AG09309 (cell line): ENCODE results near the gene SEC61A2.

Source experiments
- DNase-seq: peaks from one replicate; pipeline ENCODE4 v3.0.0-alpha.2; 2010; ENCODE audit warnings: low read depth
- H3K4me3 ChIP-seq: 2 replicates; pipeline ENCODE4 v1.5.1; 2011; ENCODE audit warnings: mild to moderate bottlenecking, low read depth, low read length, moderate library complexity; ENCODE audit not compliant: control insufficient read depth
- TF ChIP-seq, protein P1 (sequence below): IDR thresholded peaks from 2 replicates; pipeline ENCODE4 v1.5.1; 2011; ENCODE audit warnings: mild to moderate bottlenecking, low read depth, low read length, inconsistent platforms; ENCODE audit not compliant: insufficient read depth, control insufficient read depth; ENCODE audit errors: missing control alignments

The SEC61A2 gene

GRCh38 chr10:12201543-12201942, 72.1 kb downstream of the SEC61A2 start:
- no peak overlapping the region for H3K4me3 ChIP-seq
- TF ChIP-seq, protein P1, sequence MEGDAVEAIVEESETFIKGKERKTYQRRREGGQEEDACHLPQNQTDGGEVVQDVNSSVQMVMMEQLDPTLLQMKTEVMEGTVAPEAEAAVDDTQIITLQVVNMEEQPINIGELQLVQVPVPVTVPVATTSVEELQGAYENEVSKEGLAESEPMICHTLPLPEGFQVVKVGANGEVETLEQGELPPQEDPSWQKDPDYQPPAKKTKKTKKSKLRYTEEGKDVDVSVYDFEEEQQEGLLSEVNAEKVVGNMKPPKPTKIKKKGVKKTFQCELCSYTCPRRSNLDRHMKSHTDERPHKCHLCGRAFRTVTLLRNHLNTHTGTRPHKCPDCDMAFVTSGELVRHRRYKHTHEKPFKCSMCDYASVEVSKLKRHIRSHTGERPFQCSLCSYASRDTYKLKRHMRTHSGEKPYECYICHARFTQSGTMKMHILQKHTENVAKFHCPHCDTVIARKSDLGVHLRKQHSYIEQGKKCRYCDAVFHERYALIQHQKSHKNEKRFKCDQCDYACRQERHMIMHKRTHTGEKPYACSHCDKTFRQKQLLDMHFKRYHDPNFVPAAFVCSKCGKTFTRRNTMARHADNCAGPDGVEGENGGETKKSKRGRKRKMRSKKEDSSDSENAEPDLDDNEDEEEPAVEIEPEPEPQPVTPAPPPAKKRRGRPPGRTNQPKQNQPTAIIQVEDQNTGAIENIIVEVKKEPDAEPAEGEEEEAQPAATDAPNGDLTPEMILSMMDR: no peak
- no peak for DNase-seq

- DNase-seq: no peak
- TF ChIP-seq, protein P1: no peak
- no peak overlapping the region for H3K4me3 ChIP-seq
Observed at GRCh38 chr10:12202226-12202625, 72.7 kb downstream of the SEC61A2 start.

- no peak for DNase-seq
- TF ChIP-seq, protein P1: no peak
- H3K4me3 ChIP-seq: no peak overlapping the region
Observed at GRCh38 chr10:12205082-12205481, 75.6 kb downstream of the SEC61A2 start.

DNA sequence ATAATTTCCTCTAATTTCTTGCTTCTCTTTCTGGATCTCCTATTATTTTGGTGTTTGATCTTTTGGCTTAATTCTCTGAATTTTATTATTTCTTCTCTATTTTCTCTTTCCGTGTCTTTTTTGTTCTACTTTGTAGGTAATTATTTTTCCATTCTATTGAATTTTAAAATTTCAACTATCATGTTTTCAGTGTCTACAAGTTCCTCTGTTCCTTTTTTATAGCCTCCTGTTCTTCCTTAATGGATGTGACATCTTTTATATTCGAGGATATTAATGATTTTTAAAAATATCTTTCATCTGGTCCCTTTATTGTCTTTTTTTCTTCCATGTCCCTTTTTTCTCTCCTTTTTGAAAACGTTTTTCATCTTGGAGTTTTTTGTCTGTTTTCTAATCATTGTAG, 77.6 kb downstream of the SEC61A2 start:
- TF ChIP-seq, protein P1: no peak
- DNase-seq: no peak
- H3K4me3 ChIP-seq: no peak overlapping the region

- no peak for DNase-seq
- TF ChIP-seq, protein P1: no peak
- no peak overlapping the region for H3K4me3 ChIP-seq
Observed at GRCh38 chr10:12208460-12208859, 79.0 kb downstream of the SEC61A2 start.

GRCh38 chr10:12212454-12212853, 83.0 kb downstream of the SEC61A2 start:
- no peak for DNase-seq
- TF ChIP-seq, protein P1: no peak
- H3K4me3 ChIP-seq: no peak overlapping the region

GRCh38 chr10:12213621-12214020, 84.1 kb downstream of the SEC61A2 start:
- TF ChIP-seq, protein P1: no peak
- no peak overlapping the region for H3K4me3 ChIP-seq
- no peak for DNase-seq
